SK-N-MC (cell line): ENCODE measurements around the gene CAND1.

Experiments used
- DNase-seq: peaks from one replicate; pipeline ENCODE4 v3.0.0-alpha.2; 2011; ENCODE audit warnings: low read depth, low spot score
- H3K27ac ChIP-seq: fragments of 200-600 bp; sonication (generic); 2 replicates; pipeline ENCODE4 v1.5.1; 2016; ENCODE audit warnings: mixed run types
- H3K36me3 ChIP-seq: fragments of 200-600 bp; sonication (generic); 2 replicates; pipeline ENCODE4 v1.6.1; 2017; ENCODE audit warnings: antibody characterized with exemption, low read length, mixed read lengths; ENCODE audit not compliant: insufficient read depth
- H3K4me3 ChIP-seq: fragments of 200-600 bp; sonication (generic); 2 replicates; pipeline ENCODE4 v1.5.1; 2016
- H3K9ac ChIP-seq: fragments of 200-600 bp; sonication (generic); 2 replicates; pipeline ENCODE4 v1.8.0; 2017; ENCODE audit warnings: mixed run types, mixed read lengths; ENCODE audit not compliant: insufficient read length
- H3K9me3 ChIP-seq: fragments of 200-600 bp; sonication (generic); 2 replicates; pipeline ENCODE4 v1.6.1; 2017; ENCODE audit warnings: low read depth, mild to moderate bottlenecking, antibody characterized with exemption, low read length, moderate library complexity, mixed read lengths
- EZH2 ChIP-seq: fragments of 200-600 bp; sonication (generic); IDR thresholded peaks from one replicate; pipeline ENCODE4 v1.6.1; 2017; ENCODE audit warnings: antibody characterized with exemption
- FOXP2 ChIP-seq: optimal IDR thresholded peaks from 2 replicates; pipeline ENCODE3; 2011; ENCODE audit warnings: mild to moderate bottlenecking, moderate library complexity; ENCODE audit not compliant: insufficient read depth; ENCODE audit errors: extremely low read length, control extremely low read depth
- POLR2AphosphoS5 ChIP-seq: IDR thresholded peaks from 2 replicates; pipeline ENCODE4 v1.6.1; 2012; ENCODE audit warnings: mild to moderate bottlenecking, low read depth, low read length, borderline replicate concordance

The CAND1 gene

DNA sequence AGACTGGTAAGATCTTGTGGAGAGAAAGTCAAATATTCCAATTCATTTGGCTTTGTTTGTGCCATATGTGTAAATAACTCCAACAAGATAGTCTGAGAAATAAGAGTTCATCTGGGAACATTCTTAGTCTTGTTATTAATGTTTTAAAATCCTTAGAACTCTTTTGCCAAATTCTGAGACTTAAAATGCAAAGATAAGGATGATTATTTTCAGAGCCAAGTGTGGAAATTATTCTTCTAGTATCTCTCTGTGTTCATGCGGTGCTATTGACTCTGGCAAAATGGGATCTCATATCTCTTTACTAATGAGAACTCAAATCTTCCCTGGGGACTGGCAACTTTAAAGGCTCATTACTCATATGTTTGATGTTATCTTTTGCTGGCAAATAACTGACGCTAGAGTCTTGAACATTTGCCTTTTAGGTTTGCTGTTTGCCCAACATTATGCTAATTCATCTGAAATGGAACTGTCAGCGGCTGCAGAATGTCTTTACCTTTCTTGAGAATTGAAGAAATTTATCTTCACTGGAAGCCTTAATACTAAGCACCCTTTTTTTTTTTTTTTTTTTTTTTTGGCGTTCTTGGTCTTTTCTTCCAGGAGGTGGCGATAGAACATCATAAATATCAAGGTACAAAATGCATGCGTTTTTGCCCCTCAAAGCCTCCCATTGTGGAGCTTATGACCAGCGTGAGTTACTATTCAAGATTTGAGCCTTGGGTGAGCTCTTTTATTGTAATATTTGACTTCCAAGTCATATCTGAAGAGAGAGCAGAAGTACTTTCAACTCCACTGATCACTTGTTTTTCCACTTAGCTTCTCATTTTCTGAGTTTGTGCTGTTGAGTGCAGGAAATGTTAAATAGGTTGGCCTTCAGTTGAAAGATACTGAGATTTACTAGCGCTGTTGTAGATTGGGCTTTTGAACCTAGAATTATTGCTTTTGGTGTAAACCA, 86.5 kb downstream of the CAND1 start:
- H3K9me3 ChIP-seq, result no peaks in the 10 kb centered on the region
- no peaks in the 10 kb centered on the region for H3K36me3 ChIP-seq
- peak overlapping the region; percentile 47 for H3K4me3 ChIP-seq
- TF ChIP-seq EZH2 (no peak), POLR2AphosphoS5 (no peak), FOXP2 (no peak)
- DNase-seq, result peak; percentile 67
- H3K27ac ChIP-seq, result 0 out of 2 replicates have a peak overlapping the region, but pooled peaks have one; percentile 39
- no peak overlapping the region for H3K9ac ChIP-seq

DNA sequence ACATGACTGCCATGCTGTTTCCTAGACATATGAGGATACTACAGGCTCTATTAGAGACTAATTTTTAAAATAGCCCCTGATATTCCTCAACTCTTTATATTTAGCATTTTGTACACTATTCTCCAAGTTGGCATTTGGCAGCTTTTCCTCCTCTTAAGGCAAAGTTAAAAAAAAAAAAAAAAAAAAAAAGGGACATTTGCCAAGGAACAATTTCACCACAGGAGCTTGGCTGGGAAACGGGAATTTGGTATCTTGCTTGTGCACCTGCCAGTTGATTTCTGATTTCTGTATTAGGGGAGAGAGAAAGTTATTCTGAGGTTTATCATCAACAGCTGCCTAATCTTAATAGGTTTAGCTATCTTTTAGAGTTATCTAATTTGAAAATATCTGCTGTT, 87.2 kb downstream of the CAND1 start:
- Histone ChIP-seq H3K9ac (no peak overlapping the region), H3K27ac (no peak overlapping the region), H3K9me3 (no peaks in the 10 kb centered on the region), H3K4me3 (peak overlapping the region; percentile 47), H3K36me3 (no peaks in the 10 kb centered on the region)
- DNase-seq, result no peak
- no peak for TF ChIP-seq FOXP2
- no peak for TF ChIP-seq EZH2
- no peak for TF ChIP-seq POLR2AphosphoS5

DNA sequence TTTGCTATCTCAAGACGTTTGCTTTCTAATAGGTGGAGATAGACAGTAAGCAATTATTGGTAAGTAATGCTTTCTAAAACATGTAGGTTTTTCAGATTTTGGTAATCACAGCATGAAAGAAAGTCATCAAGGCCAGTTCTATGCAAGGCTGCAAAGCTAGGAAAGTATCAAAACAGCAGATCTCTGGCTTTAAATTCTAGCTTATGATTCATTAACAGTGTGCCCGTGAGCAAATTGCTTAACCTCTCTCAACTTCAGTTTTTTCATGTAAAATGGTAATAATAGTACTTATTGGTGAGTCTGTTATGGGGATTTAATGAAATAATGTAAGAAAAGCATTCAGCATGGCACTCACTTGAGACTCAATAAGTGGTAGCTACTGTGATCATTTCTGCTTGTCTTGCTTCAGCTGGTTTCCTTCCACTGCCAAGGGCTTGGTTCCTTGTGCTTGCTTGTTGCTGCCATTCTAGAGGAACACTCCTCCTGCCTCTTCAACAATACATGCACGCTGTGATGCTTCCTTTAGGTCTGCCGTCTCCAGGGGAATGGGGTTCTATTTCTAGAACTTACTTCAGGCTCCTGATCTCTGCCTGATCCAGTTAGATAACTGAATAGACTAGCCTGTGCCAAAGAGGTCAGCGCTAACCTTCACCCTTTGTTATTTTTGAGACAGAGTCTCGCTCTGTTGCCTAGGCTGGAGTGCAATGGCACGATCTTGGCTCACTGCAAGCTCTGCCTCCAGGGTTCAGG, 88.4 kb downstream of the CAND1 start:
- no peak for TF ChIP-seq EZH2
- no peak for TF ChIP-seq FOXP2
- no peak for TF ChIP-seq POLR2AphosphoS5
- Histone ChIP-seq H3K36me3 (no peaks in the 10 kb centered on the region), H3K9me3 (no peaks in the 10 kb centered on the region), H3K9ac (no peak overlapping the region), H3K27ac (no peak overlapping the region), H3K4me3 (no peak overlapping the region)
- no peak for DNase-seq

DNA sequence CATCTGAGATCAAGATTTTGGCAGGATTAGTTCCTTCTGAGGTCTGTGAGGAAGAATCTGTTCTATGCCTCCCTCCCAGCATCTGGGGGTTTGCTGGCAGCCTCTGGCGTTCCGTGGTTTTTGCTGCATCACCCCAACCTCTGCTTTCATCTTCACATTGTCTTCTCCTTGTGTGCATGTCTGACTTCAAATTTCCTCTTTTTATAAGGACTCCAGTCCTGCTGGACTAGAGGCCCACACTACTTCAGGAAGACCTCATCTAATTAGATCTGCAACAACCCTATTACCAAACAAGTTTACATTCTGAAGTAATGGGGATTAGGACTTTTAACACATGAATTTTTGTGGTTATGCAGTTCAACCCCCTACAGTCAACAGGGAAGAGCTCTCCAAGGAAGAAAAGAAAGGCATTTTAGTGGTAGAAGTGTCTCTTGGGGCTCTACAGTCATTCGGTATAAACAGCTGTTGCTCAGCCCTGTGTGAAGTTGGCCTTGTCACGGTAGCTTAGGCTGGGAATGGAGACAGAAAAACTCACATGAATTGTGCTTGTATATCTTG, 89.7 kb downstream of the CAND1 start:
- TF ChIP-seq FOXP2, result no peak
- TF ChIP-seq POLR2AphosphoS5, result no peak
- no peak for TF ChIP-seq EZH2
- Histone ChIP-seq H3K36me3 (no peaks in the 10 kb centered on the region), H3K4me3 (peak overlapping the region; percentile 28), H3K27ac (no peak overlapping the region; the same call in 1 of the 2 replicates), H3K9me3 (no peaks in the 10 kb centered on the region), H3K9ac (no peak overlapping the region)
- peak; percentile 60 for DNase-seq

DNA sequence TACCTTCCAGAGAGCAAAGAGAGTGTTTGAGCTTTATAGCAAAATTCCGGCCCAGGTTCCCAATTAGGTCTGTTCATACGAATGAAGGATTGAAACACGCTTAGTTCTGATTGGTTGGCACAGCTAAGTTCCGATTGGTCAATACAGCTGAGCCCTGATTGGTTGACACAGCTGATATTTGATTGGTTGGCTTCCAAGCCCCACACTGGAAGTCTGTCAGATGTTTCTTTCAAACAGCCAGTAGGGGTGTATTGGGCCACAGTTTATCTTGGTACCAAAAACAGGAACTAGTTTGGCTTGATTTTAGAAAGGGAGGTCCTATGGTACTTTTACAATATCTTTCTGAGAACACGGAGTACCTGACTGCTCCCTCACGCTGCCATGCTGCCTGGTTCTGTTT, 93.4 kb downstream of the CAND1 start:
- Histone ChIP-seq H3K27ac (no peak overlapping the region), H3K9me3 (no peaks in the 10 kb centered on the region), H3K9ac (no peak overlapping the region), H3K4me3 (no peak overlapping the region), H3K36me3 (no peaks in the 10 kb centered on the region)
- TF ChIP-seq EZH2 (no peak), FOXP2 (no peak), POLR2AphosphoS5 (no peak)
- DNase-seq, result no peak

DNA sequence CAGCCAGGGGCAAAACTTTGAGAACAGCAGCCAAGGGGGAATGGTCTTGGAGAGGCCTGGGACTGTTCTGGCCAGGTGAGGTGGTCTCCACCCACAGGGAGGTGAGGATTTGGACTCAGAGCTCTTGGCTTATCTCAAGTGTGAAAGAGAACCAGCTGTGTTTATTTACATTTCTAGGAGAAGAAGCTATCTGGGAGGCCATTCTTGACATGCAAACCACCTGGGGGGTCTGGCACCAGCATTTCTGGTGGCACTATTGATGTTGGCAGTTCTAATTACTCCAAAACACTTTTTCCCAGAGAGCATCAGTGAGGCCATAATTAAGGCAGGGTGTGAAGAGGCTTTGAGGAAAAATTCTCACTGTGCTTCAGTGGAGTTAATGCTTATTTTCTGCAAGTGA, 95.1 kb downstream of the CAND1 start:
- DNase-seq, result no peak
- Histone ChIP-seq H3K4me3 (no peak overlapping the region), H3K9ac (no peak overlapping the region), H3K9me3 (no peaks in the 10 kb centered on the region), H3K36me3 (no peaks in the 10 kb centered on the region), H3K27ac (no peak overlapping the region)
- TF ChIP-seq POLR2AphosphoS5 (no peak), FOXP2 (no peak), EZH2 (no peak)

DNA sequence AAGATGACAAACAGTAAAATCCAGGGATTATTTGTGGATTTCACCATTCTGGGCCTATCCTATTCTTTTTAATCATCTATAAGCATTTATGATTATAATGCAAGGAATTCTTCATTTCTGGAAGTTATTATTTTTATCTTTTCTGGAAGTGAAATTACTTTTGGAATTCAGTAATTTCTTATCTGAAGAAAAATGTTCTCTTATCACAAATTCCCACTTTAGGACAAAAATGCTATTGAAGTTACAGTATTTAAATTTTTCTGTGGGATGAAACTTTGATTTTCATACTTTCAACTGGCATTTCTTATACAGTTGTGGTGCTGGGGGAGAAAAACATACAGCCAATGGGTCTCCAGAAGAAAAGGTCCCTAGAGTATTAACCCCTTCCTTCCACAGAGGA, 96.0 kb downstream of the CAND1 start:
- TF ChIP-seq EZH2 (no peak), FOXP2 (no peak), POLR2AphosphoS5 (no peak)
- Histone ChIP-seq H3K9ac (no peak overlapping the region), H3K9me3 (no peaks in the 10 kb centered on the region), H3K36me3 (no peaks in the 10 kb centered on the region), H3K4me3 (no peak overlapping the region), H3K27ac (no peak overlapping the region)
- no peak for DNase-seq

DNA sequence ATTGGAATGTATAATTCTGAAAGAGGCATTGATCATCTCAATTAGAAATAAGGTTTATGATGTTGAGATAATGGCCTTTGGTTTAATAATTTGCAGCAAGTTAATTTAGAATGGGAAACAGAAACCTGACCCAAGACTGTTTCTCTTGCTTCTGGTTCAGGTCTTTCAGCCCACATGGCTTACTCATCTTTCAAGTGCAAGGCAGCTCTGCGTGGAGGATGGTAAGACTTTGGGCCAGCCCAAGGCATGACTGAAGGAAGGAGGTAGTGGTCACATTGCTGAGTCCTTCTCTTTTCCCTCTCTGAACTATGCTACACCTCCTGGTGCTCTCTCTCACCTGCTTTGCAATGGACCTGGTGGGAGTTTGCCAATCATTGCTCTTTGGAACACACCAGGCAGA, 98.7 kb downstream of the CAND1 start:
- Histone ChIP-seq H3K36me3 (no peaks in the 10 kb centered on the region), H3K9ac (no peak overlapping the region), H3K27ac (no peak overlapping the region), H3K4me3 (no peak overlapping the region), H3K9me3 (no peaks in the 10 kb centered on the region)
- no peak for TF ChIP-seq POLR2AphosphoS5
- no peak for TF ChIP-seq FOXP2
- no peak for TF ChIP-seq EZH2
- DNase-seq, result no peak
